HepG2 (cell line): ENCODE measurements around the gene CFAP61.

Experiments
- CBX5 ChIP-seq: sonication (generic); formaldehyde crosslinking; IDR thresholded peaks from 2 replicates; pipeline ENCODE4 v1.4.0; 2020; ENCODE audit warnings: missing genetic modification reagents, borderline replicate concordance
- CTCF ChIP-seq: sonication (generic); formaldehyde crosslinking; IDR thresholded peaks from 2 replicates; pipeline ENCODE4 v1.5.0; 2020; ENCODE audit warnings: mild to moderate bottlenecking, missing genetic modification reagents, moderate library complexity
- ERF ChIP-seq: IDR thresholded peaks from 2 replicates; pipeline ENCODE4 v1.6.1; 2018; ENCODE audit warnings: missing biosample characterization, missing genetic modification reagents
- PRDM10 ChIP-seq: sonication (generic); formaldehyde crosslinking; IDR thresholded peaks from 2 replicates; pipeline ENCODE4 v1.4.0; 2020; ENCODE audit warnings: low read depth, missing genetic modification reagents
- REST ChIP-seq, 2 experiments: IDR thresholded peaks; 2 replicates each; pipeline ENCODE4 v1.6.1; 2011 to 2012; ENCODE audit warnings: low read length in 2 of 2, borderline replicate concordance in 1 of 2, low read depth in 1 of 2, mild to moderate bottlenecking in 1 of 2, moderate library complexity in 1 of 2
- SRSF1 ChIP-seq: fragments of 200-400 bp; formaldehyde crosslinking; optimal IDR thresholded peaks from 2 replicates; pipeline ENCODE3; 2017; ENCODE audit warnings: mild to moderate bottlenecking, low read depth, low read length, moderate library complexity
- TCF12 ChIP-seq, 2 experiments: fragments of 450-650 bp in 1 of 2; sonication (generic) in 1 of 2; formaldehyde crosslinking in 1 of 2; IDR thresholded peaks; 2 replicates each; pipeline versions ENCODE4 v1.6.1 to v1.8.0; 2017 to 2022; ENCODE audit warnings: antibody characterized with exemption in 1 of 2, mild to moderate bottlenecking in 1 of 2, missing genetic modification reagents in 1 of 2, moderate library complexity in 1 of 2
- ZBTB49 ChIP-seq: sonication (generic); formaldehyde crosslinking; IDR thresholded peaks from 2 replicates; pipeline ENCODE4 v1.4.0; 2020; ENCODE audit warnings: missing genetic modification reagents, borderline replicate concordance

GRCh38 chr20:20363799-20364592 is 311.7 kb downstream of the CFAP61 start:
- TF ChIP-seq ERF (CRISPR knock-in tag) (no peak), TCF12 (IDR thresholded peaks at IDR 0.05) (no peak), TCF12 (CRISPR knock-in tag; IDR thresholded peaks at IDR 0.05) (no peak), CTCF (CRISPR knock-in tag) (no peak), ZBTB49 (no peak), PRDM10 (CRISPR knock-in tag) (no peak), REST (IDR thresholded peaks at IDR 0.05; ENCODE audit: borderline replicate concordance in 1 of 2, low read depth in 1 of 2, low read length in 2 of 2) (no peak), CBX5 (CRISPR knock-in tag) (no peak), SRSF1 (no peak)
